T-helper 1 cell treated with Interleukin-12 subunit alpha and Interleukin-12 subunit beta and Interleukin-4 antibody, amounts not matched to agents 30 μg/mL and 1 μg/mL, for 36 hours (primary cell): Measurements from ENCODE around the gene LHPP.

Source experiments
- H3K27ac Mint-ChIP-seq: one replicate; pipeline ENCODE4 v1.8.0; 2021; ENCODE audit warnings: mild to moderate bottlenecking, mixed read lengths
- H3K27me3 Mint-ChIP-seq: one replicate; pipeline ENCODE4 v1.8.0; 2021; ENCODE audit warnings: low read depth, mixed read lengths
- H3K36me3 Mint-ChIP-seq: one replicate; pipeline ENCODE4 v1.8.0; 2021; ENCODE audit warnings: low read depth, mixed read lengths
- H3K4me1 Mint-ChIP-seq: one replicate; pipeline ENCODE4 v1.8.0; 2021; ENCODE audit warnings: low read depth, mixed read lengths
- H3K4me3 Mint-ChIP-seq: one replicate; pipeline ENCODE4 v1.8.0; 2021; ENCODE audit warnings: mild to moderate bottlenecking, moderate library complexity, mixed read lengths
- H3K9me3 Mint-ChIP-seq: one replicate; pipeline ENCODE4 v1.8.0; 2021; ENCODE audit warnings: mixed read lengths

The LHPP gene

GRCh38 chr10:124472071-124472470 lies 10.4 kb downstream of the LHPP start:
- Mint-ChIP-seq H3K9me3 (no peaks in the 10 kb centered on the region), H3K4me1 (no peaks in the 10 kb centered on the region), H3K4me3 (no peak overlapping the region), H3K27me3 (no peaks in the 10 kb centered on the region), H3K27ac (no peak overlapping the region), H3K36me3 (no peaks in the 10 kb centered on the region)

- H3K27ac Mint-ChIP-seq, result no peak overlapping the region
- no peak overlapping the region for H3K4me3 Mint-ChIP-seq
- no peaks in the 10 kb centered on the region for H3K27me3 Mint-ChIP-seq
- H3K36me3 Mint-ChIP-seq, result no peaks in the 10 kb centered on the region
- H3K9me3 Mint-ChIP-seq, result no peaks in the 10 kb centered on the region
- no peaks in the 10 kb centered on the region for H3K4me1 Mint-ChIP-seq
Observed at GRCh38 chr10:124473070-124473469, 11.4 kb downstream of the LHPP start.

- Mint-ChIP-seq H3K36me3 (no peaks in the 10 kb centered on the region), H3K27me3 (no peaks in the 10 kb centered on the region), H3K27ac (no peak overlapping the region), H3K9me3 (no peaks in the 10 kb centered on the region), H3K4me3 (no peak overlapping the region), H3K4me1 (no peaks in the 10 kb centered on the region)
Observed at GRCh38 chr10:124474514-124475070, 13.0 kb downstream of the LHPP start.

GRCh38 chr10:124476043-124476725 lies 14.6 kb downstream of the LHPP start:
- Mint-ChIP-seq H3K9me3 (no peaks in the 10 kb centered on the region), H3K36me3 (no peaks in the 10 kb centered on the region), H3K4me3 (no peak overlapping the region), H3K27ac (no peak overlapping the region), H3K27me3 (no peaks in the 10 kb centered on the region), H3K4me1 (no peaks in the 10 kb centered on the region)

GRCh38 chr10:124477614-124478363 lies 16.2 kb downstream of the LHPP start:
- Mint-ChIP-seq H3K27me3 (no peaks in the 10 kb centered on the region), H3K27ac (no peak overlapping the region)

GRCh38 chr10:124478515-124478914 lies 16.9 kb downstream of the LHPP start:
- Mint-ChIP-seq H3K27ac (no peak overlapping the region), H3K4me1 (no peaks in the 10 kb centered on the region), H3K27me3 (no peaks in the 10 kb centered on the region)

More at GRCh38 chr10:124477614-124478363, 16.2 kb downstream of the LHPP start:
- Mint-ChIP-seq H3K36me3 (no peaks in the 10 kb centered on the region), H3K4me3 (no peak overlapping the region), H3K4me1 (no peaks in the 10 kb centered on the region), H3K9me3 (no peaks in the 10 kb centered on the region)

GRCh38 chr10:124480860-124481259 lies 19.2 kb downstream of the LHPP start:
- Mint-ChIP-seq H3K27ac (no peak overlapping the region), H3K4me1 (no peaks in the 10 kb centered on the region), H3K4me3 (no peak overlapping the region), H3K27me3 (no peaks in the 10 kb centered on the region), H3K36me3 (peaks cover under 1% of the 10 kb centered on the region), H3K9me3 (no peaks in the 10 kb centered on the region)

More at GRCh38 chr10:124478515-124478914, 16.9 kb downstream of the LHPP start:
- no peak overlapping the region for H3K4me3 Mint-ChIP-seq
- no peaks in the 10 kb centered on the region for H3K9me3 Mint-ChIP-seq
- no peaks in the 10 kb centered on the region for H3K36me3 Mint-ChIP-seq

- Mint-ChIP-seq H3K36me3 (peaks cover 4% of the 10 kb centered on the region), H3K27ac (no peak overlapping the region), H3K9me3 (no peaks in the 10 kb centered on the region), H3K4me3 (no peak overlapping the region), H3K27me3 (no peaks in the 10 kb centered on the region), H3K4me1 (no peaks in the 10 kb centered on the region)
Observed at GRCh38 chr10:124481717-124482116, 20.1 kb downstream of the LHPP start.

- Mint-ChIP-seq H3K36me3 (peaks cover 6% of the 10 kb centered on the region), H3K27ac (no peak overlapping the region), H3K9me3 (peaks cover 4% of the 10 kb centered on the region), H3K27me3 (no peaks in the 10 kb centered on the region), H3K4me1 (no peaks in the 10 kb centered on the region), H3K4me3 (no peak overlapping the region)
Observed at GRCh38 chr10:124482236-124482800, 20.7 kb downstream of the LHPP start.

- no peaks in the 10 kb centered on the region for H3K4me1 Mint-ChIP-seq
- no peaks in the 10 kb centered on the region for H3K27me3 Mint-ChIP-seq
- peaks cover 5% of the 10 kb centered on the region for H3K9me3 Mint-ChIP-seq
- H3K4me3 Mint-ChIP-seq, result no peak overlapping the region
- H3K36me3 Mint-ChIP-seq, result peaks cover 6% of the 10 kb centered on the region
- no peak overlapping the region for H3K27ac Mint-ChIP-seq
Observed at GRCh38 chr10:124482876-124483275, 21.3 kb downstream of the LHPP start.

- Mint-ChIP-seq H3K36me3 (peaks cover 6% of the 10 kb centered on the region), H3K9me3 (peaks cover 9% of the 10 kb centered on the region), H3K27ac (no peak overlapping the region), H3K27me3 (no peaks in the 10 kb centered on the region), H3K4me1 (no peaks in the 10 kb centered on the region), H3K4me3 (no peak overlapping the region)
Observed at GRCh38 chr10:124484031-124484430, 22.4 kb downstream of the LHPP start.

- H3K4me3 Mint-ChIP-seq, result no peak overlapping the region
- H3K4me1 Mint-ChIP-seq, result no peaks in the 10 kb centered on the region
- peaks cover 6% of the 10 kb centered on the region for H3K36me3 Mint-ChIP-seq
- H3K27ac Mint-ChIP-seq, result no peak overlapping the region
- H3K27me3 Mint-ChIP-seq, result no peaks in the 10 kb centered on the region
- peaks cover 9% of the 10 kb centered on the region for H3K9me3 Mint-ChIP-seq
Observed at GRCh38 chr10:124484661-124485060, 23.0 kb downstream of the LHPP start.

GRCh38 chr10:124486635-124487034 lies 25.0 kb downstream of the LHPP start:
- no peak overlapping the region for H3K4me3 Mint-ChIP-seq
- peaks cover 6% of the 10 kb centered on the region for H3K36me3 Mint-ChIP-seq
- H3K27me3 Mint-ChIP-seq, result no peaks in the 10 kb centered on the region
- H3K27ac Mint-ChIP-seq, result no peak overlapping the region
- peaks cover 9% of the 10 kb centered on the region for H3K9me3 Mint-ChIP-seq
- no peaks in the 10 kb centered on the region for H3K4me1 Mint-ChIP-seq

GRCh38 chr10:124491105-124491504 lies 29.5 kb downstream of the LHPP start:
- Mint-ChIP-seq H3K27ac (no peak overlapping the region), H3K36me3 (peaks cover 4% of the 10 kb centered on the region), H3K9me3 (peaks cover 9% of the 10 kb centered on the region), H3K4me1 (peaks cover 9% of the 10 kb centered on the region), H3K27me3 (no peaks in the 10 kb centered on the region), H3K4me3 (no peak overlapping the region)

GRCh38 chr10:124492266-124492665 lies 30.6 kb downstream of the LHPP start:
- H3K9me3 Mint-ChIP-seq, result peaks cover 6% of the 10 kb centered on the region

More at GRCh38 chr10:124492266-124492665, 30.6 kb downstream of the LHPP start:
- no peak overlapping the region for H3K4me3 Mint-ChIP-seq
- H3K4me1 Mint-ChIP-seq, result peaks cover 9% of the 10 kb centered on the region
- peaks cover 2% of the 10 kb centered on the region for H3K36me3 Mint-ChIP-seq
- H3K27me3 Mint-ChIP-seq, result no peaks in the 10 kb centered on the region
- H3K27ac Mint-ChIP-seq, result no peak overlapping the region
